SH-SY5Y (cell line): ENCODE results near the gene GJB5.

Source experiments
- GATA2 ChIP-seq: IDR thresholded peaks from 2 replicates; pipeline ENCODE4 v1.6.1; 2011; ENCODE audit warnings: mild to moderate bottlenecking, low read depth, low read length
- GATA3 ChIP-seq: IDR thresholded peaks from 2 replicates; pipeline ENCODE4 v1.6.1; 2011; ENCODE audit warnings: low read depth, mild to moderate bottlenecking, low read length, moderate library complexity

- 0 out of 2 replicates have a peak, but pooled peaks have one; percentile 3 for TF ChIP-seq GATA3
- no peak for TF ChIP-seq GATA2
Measured at GRCh38 chr1:34721646-34722355, 33.0 kb upstream of the GJB5 start.
